Measurements from ENCODE around the gene MCRIP1.

The MCRIP1 gene

DNA sequence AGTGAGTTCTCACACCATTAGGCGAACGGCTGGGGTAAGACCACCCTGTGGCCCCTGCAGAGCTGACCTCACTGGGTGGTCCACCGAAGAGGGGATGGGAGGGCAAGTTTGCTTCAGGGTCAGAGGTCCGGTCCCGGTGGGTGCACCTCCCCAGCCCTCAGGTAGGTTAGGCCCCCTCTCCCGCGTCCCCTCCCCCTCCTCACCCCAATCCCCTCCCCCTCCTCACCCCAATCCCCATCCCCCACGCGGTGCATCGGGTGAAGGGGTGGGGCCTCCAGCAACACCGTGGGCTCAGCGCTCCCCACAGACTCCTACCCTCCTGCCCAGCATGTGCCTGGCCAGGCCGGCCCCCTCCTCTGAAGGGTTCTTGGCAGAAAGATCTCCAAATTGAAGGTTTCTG is 13.4 kb downstream of the MCRIP1 start:
- DNase-seq (ENCODE audit: extremely low spot score) = no peak
- ChIA-PET CTCF (no interaction called here), POLR2A (interaction anchor here (1.4 to 1.5 kb wide), 2 partner anchors 9 to 14 kb away, joined by 3 to 8 read pairs; partner anchors contain the start of gene MCRIP1)
- no peak for TF ChIP-seq ARNT (IDR thresholded peaks at IDR 0.05)
- no peak for TF ChIP-seq CTBP1 (IDR thresholded peaks at IDR 0.05; ENCODE audit: borderline replicate concordance)
- TF ChIP-seq FOXA1 (IDR thresholded peaks at IDR 0.05) = no peak
- TF ChIP-seq TARDBP (IDR thresholded peaks at IDR 0.05) = no peak
- no peak for TF ChIP-seq HDGF (IDR thresholded peaks at IDR 0.05; ENCODE audit: borderline replicate concordance)
- no peak for TF ChIP-seq L3MBTL2 (conservative IDR thresholded peaks at IDR 0.05)
- TF ChIP-seq SUZ12 (IDR thresholded peaks at IDR 0.05) = no peak
- TF ChIP-seq LEF1 (IDR thresholded peaks at IDR 0.05; ENCODE audit: borderline replicate concordance) = no peak

DNA sequence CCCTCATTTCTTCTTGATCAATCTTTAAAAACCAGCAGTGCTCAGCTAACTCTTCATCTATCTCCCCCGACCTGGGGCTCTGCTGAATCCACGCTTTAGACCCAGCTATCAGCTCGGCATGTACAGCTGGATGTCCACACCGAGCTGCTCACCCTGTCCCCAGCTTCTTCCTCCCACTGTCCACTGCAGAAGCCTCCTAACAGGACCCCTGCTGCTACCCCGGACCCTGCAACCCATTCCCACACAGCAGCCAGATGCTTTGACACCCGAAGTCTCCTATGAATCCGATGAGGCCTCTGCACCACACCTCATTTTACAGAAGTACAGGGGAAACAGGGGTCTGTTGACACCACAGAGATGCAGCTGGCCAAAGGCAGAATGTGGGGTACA is 15.3 kb downstream of the MCRIP1 start:
- POLR2A ChIA-PET = interaction anchor here (0.9 to 1.2 kb wide), 3 partner anchors 12 to 49 kb away, joined by 3 to 5 read pairs (median 3); partner anchors contain the start of gene MCRIP1
- TF ChIP-seq BHLHE40 (IDR thresholded peaks at IDR 0.05; ENCODE audit: borderline replicate concordance) (no peak), ARNT (IDR thresholded peaks at IDR 0.05) (no peak), CTBP1 (IDR thresholded peaks at IDR 0.05; ENCODE audit: borderline replicate concordance) (no peak), FOXA1 (IDR thresholded peaks at IDR 0.05) (no peak), HDGF (IDR thresholded peaks at IDR 0.05; ENCODE audit: borderline replicate concordance) (no peak), PKNOX1 (IDR thresholded peaks at IDR 0.05) (no peak), TARDBP (IDR thresholded peaks at IDR 0.05) (no peak), SUZ12 (IDR thresholded peaks at IDR 0.05) (no peak), FOXK2 (IDR thresholded peaks at IDR 0.05) (no peak)
- CTCF ChIA-PET = interaction anchor here (0.7 kb wide), 2 partner anchors 85 to 89 kb away, joined by 3 read pairs; no protein-coding TSS in a partner anchor

DNA sequence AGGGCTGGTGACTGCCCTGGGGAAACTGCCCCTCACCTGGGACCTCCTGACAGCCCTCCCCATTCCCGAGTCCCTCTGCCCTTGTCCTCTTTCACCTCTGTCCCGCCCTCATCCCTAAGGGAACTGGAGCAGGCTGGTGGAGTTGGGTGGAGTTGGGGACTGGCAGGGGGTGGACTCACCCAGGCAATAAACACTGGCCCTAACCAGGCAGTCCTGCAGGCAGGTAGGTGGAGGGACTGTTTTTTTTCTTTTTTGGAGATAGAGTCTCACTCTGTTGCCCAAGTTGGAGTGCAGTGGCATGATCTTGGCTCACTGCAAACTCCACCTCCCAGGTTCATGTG is 17.5 kb downstream of the MCRIP1 start:
- no peak for DNase-seq (ENCODE audit: extremely low spot score)
- ChIA-PET POLR2A (interaction anchor here (0.9 to 1.8 kb wide), 2 partner anchors 12 to 18 kb away, joined by 3 to 8 read pairs; partner anchors contain the start of gene MCRIP1), CTCF (no interaction called here)
- TF ChIP-seq PKNOX1 (IDR thresholded peaks at IDR 0.05) = no peak
- TF ChIP-seq FOXA1 (IDR thresholded peaks at IDR 0.05) = no peak
- TF ChIP-seq NFRKB (IDR thresholded peaks at IDR 0.05) = no peak
- no peak for TF ChIP-seq ELF4 (IDR thresholded peaks at IDR 0.05)
- TF ChIP-seq CTBP1 (IDR thresholded peaks at IDR 0.05; ENCODE audit: borderline replicate concordance) = no peak
- TF ChIP-seq FOXM1 (IDR thresholded peaks at IDR 0.05; ENCODE audit: borderline replicate concordance) = no peak

More for the DNA sequence above, 15.3 kb downstream of the MCRIP1 start:
- DNase-seq (ENCODE audit: extremely low spot score) = no peak

DNA sequence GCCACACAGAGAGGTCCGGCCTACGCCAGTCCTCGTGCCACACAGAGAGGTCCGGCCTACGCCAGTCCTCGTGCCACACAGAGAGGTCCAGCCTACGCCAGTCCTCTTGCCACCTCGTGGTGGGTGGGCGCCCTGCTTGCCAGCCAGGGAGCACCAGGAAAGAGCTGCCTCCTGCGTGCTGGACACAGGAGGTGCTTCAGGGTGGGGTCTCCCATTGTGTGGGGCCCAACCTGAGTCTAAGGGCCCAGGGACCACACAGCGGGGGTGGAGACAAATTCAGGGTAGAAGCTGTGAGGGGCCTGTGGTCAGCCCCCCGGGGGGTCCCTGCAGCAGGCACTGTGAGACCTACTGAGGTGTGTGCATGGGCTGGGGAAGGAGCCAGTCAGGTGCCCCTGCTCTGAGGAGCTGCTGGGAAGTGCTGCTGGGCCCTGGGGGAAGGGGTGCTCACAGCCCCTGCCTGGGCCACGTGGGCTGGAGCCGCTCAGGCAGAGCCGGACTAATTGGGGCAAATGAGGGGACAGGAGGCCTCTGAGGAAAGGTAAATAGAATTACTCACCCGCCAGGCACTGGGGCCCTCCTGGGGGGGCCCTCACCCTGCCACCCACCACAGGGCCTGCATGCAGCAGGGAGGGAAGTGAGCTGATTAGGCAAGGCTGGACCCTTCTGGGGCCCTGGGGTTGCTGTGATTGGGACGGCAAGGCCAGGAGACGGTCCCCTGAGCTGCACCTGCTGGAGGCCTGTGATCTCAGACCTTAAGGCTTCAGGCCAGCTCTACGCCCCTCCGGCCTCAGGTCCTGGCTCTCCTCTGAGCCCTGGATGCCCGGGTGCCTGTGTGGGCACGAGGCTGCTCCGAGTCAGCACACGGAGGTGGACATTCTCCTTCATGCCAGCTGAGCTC is 18.1 kb downstream of the MCRIP1 start:
- ChIA-PET CTCF (no interaction called here), POLR2A (interaction anchor here (0.9 to 1.8 kb wide), 2 partner anchors 13 to 18 kb away, joined by 3 to 8 read pairs; partner anchors contain the start of gene MCRIP1)
- TF ChIP-seq FOXA1 (IDR thresholded peaks at IDR 0.05) (no peak), HDGF (IDR thresholded peaks at IDR 0.05; ENCODE audit: borderline replicate concordance) (no peak), SP1 (IDR thresholded peaks at IDR 0.05) (no peak), ZNF384 (IDR thresholded peaks at IDR 0.05) (no peak), LEF1 (IDR thresholded peaks at IDR 0.05; ENCODE audit: borderline replicate concordance) (no peak), ELF4 (IDR thresholded peaks at IDR 0.05) (no peak), ARNT (IDR thresholded peaks at IDR 0.05) (no peak), CTBP1 (IDR thresholded peaks at IDR 0.05; ENCODE audit: borderline replicate concordance) (no peak), SUZ12 (IDR thresholded peaks at IDR 0.05) (no peak), TARDBP (IDR thresholded peaks at IDR 0.05) (no peak)

GRCh38 chr17:81813861-81814683 is 19.0 kb downstream of the MCRIP1 start:
- no peak for DNase-seq (ENCODE audit: extremely low spot score)
- ChIA-PET POLR2A (interaction anchor here (1.8 kb wide), 1 partner anchor 19 kb away, joined by 8 read pairs; the partner anchor contains the start of gene MCRIP1), CTCF (no interaction called here)
- TF ChIP-seq ZNF384 (IDR thresholded peaks at IDR 0.05) (no peak), HDGF (IDR thresholded peaks at IDR 0.05; ENCODE audit: borderline replicate concordance) (no peak), ELF4 (IDR thresholded peaks at IDR 0.05) (no peak), CTBP1 (IDR thresholded peaks at IDR 0.05; ENCODE audit: borderline replicate concordance) (no peak), BHLHE40 (IDR thresholded peaks at IDR 0.05; ENCODE audit: borderline replicate concordance) (no peak), SUZ12 (IDR thresholded peaks at IDR 0.05) (no peak), LEF1 (IDR thresholded peaks at IDR 0.05; ENCODE audit: borderline replicate concordance) (no peak)

More for the DNA sequence above, 18.1 kb downstream of the MCRIP1 start:
- no peak for DNase-seq (ENCODE audit: extremely low spot score)

DNA sequence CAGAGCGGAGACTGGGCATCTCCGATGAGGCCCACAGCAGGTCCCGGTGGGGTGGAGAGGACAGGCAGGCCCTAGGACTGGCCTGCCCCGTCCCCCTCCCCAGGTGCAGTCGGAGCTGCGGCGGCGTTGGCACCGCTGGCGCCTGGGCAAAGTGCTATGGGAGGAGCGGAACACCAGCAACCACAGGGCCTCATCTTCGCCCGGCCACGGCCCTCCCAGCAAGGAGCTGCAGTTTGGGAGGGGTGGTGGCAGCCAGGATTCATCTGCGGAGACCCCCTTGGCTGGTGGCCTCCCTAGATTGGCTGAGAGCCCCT is 19.8 kb downstream of the MCRIP1 start:
- POLR2A ChIA-PET = no interaction called here
- CTCF ChIA-PET = no interaction called here

More for the DNA sequence above, 19.8 kb downstream of the MCRIP1 start:
- no peak for TF ChIP-seq ELF4 (IDR thresholded peaks at IDR 0.05)
- no peak for TF ChIP-seq ARNT (IDR thresholded peaks at IDR 0.05)
- no peak for TF ChIP-seq ZNF384 (IDR thresholded peaks at IDR 0.05)
- no peak for TF ChIP-seq FOXK2 (IDR thresholded peaks at IDR 0.05)
- no peak for TF ChIP-seq TARDBP (IDR thresholded peaks at IDR 0.05)
- no peak for TF ChIP-seq FOXM1 (IDR thresholded peaks at IDR 0.05; ENCODE audit: borderline replicate concordance)
- TF ChIP-seq HDGF (IDR thresholded peaks at IDR 0.05; ENCODE audit: borderline replicate concordance) = no peak
- no peak for TF ChIP-seq L3MBTL2 (conservative IDR thresholded peaks at IDR 0.05)
- no peak for TF ChIP-seq NFRKB (IDR thresholded peaks at IDR 0.05)
- TF ChIP-seq SUZ12 (IDR thresholded peaks at IDR 0.05) = no peak
- no peak for TF ChIP-seq PKNOX1 (IDR thresholded peaks at IDR 0.05)
- TF ChIP-seq SP1 (IDR thresholded peaks at IDR 0.05) = no peak
- no peak for TF ChIP-seq BHLHE40 (IDR thresholded peaks at IDR 0.05; ENCODE audit: borderline replicate concordance)
- no peak for TF ChIP-seq FOXA1 (IDR thresholded peaks at IDR 0.05)
- TF ChIP-seq LEF1 (IDR thresholded peaks at IDR 0.05; ENCODE audit: borderline replicate concordance) = no peak
- TF ChIP-seq CTBP1 (IDR thresholded peaks at IDR 0.05; ENCODE audit: borderline replicate concordance) = no peak
- DNase-seq (ENCODE audit: extremely low spot score) = no peak
